ENCODE measurements around the gene NLRC3. TPM values are rescaled to one million over a fixed set of nuclear protein-coding genes. Genes with fewer than 3 reads are reported as not detected.

Gene NLRC3
- total and polyA plus RNA-seq, 7 experiments from 2014 or later = 22.2 to 91.3 (median 70.0) TPM

DNA sequence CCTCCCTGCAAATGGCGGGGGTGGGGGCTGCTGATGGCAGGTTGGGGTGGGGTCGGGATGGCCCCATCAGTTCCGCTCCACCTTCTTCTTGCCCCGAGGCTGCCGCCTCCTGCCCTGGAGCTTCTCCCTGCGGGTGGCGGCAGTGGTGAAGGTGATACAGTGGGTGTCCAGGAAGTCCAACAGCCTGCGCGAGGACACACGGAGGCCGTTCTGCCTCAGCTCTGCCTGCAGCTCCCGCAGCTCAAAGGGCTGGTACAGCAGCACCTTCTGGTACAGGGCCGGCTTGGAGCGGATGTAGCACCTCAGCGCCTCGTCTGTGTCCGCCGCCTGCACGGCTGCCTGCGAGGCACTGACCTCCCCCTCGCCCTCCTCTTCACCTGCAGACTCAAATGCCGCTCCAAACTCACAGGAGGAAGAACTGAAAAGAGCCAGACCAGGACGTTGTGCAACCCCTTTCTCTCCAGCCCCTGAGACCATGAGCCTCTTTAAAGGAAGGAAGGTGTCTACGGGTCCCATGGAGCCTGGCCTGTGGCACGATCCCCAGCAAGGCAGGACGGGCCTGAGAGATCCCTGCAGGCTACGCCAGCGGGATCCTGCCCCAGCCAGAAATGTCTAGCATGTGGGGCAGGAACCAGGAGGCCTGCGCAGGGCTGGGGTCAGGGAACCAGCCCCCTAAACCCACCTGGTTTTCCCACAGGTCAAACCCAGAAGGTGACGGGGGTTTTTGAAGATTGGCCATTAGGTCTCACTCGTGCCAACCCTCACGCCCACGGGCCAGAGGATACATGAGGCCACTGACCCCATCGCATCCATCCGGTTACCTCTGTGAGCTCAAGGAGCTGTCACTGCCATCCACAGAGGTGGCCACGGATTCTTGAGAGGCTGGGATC, 5.3 kb upstream of the NLRC3 start:
- no peak for ATAC-seq
- Mint-ChIP-seq H3K27ac (no peak overlapping the region), H3K4me1 (peaks cover 19 to 36% (median 30%) of the 10 kb centered on the region in 7 donors), H3K4me3 (no peak overlapping the region), H3K9me3 (no peaks in the 10 kb centered on the region), H3K36me3 (peaks cover 0 to 15% (median 0%) of the 10 kb centered on the region in 5 donors), H3K27me3 (no peaks in the 10 kb centered on the region)
- peaks cover 0 to 15% (median 0%) of the 10 kb centered on the region in 3 experiments for H3K36me3 ChIP-seq (ENCODE audit: control insufficient read depth in 2 of 3, insufficient read depth in 3 of 3, low read length in 3 of 3)
- no peak overlapping the region for H3K4me3 ChIP-seq (ENCODE audit: low read length)
- no peaks in the 10 kb centered on the region for H3K27me3 ChIP-seq (ENCODE audit: control insufficient read depth in 2 of 2, insufficient read depth in 2 of 2, low read length in 2 of 2)
- CTCF ChIA-PET = no interaction called here
- POLR2A ChIA-PET = no interaction called here
- no peak overlapping the region for H3K27ac ChIP-seq (ENCODE audit: low read depth, low read length)
- H3K9me3 ChIP-seq (ENCODE audit: control insufficient read depth in 2 of 3, low read length in 3 of 3) = no peaks in the 10 kb centered on the region
- intact Hi-C loops (cut with micrococcal nuclease) = no loop called here
- peaks cover 17 to 26% of the 10 kb centered on the region in 2 donors for H3K4me1 ChIP-seq (ENCODE audit: control insufficient read depth in 2 of 2, insufficient read depth in 2 of 2, low read length in 2 of 2)
- no peak for DNase-seq

DNA sequence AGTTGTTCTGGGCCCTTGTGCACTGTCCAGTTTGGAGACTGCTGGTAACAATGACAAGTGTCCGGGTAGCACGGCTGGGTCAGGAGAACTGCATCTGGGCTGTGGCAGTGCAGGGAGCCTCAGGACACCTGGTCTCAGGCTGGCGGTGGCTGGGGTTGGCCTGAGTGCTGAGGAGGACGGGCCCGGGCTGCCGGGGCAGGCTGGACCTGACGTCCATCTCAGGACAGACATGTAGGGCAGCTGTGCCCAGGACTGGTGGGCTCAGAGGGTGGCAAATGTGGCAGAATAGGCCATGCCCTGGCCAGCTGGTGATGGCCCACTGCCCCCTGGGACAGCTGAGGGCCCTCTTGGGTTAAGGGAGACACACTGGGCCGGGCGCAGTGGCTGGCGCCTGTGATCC, 4.2 kb upstream of the NLRC3 start:
- Mint-ChIP-seq H3K36me3 (peaks cover 0 to 20% (median 0%) of the 10 kb centered on the region in 5 donors), H3K9me3 (no peaks in the 10 kb centered on the region), H3K27ac (no peak overlapping the region), H3K4me3 (no peak overlapping the region), H3K27me3 (no peaks in the 10 kb centered on the region), H3K4me1 (peaks cover 19 to 42% (median 34%) of the 10 kb centered on the region in 7 donors)
- intact Hi-C loops (cut with micrococcal nuclease) = no loop called here
- ChIA-PET POLR2A (no interaction called here), CTCF (no interaction called here)
- Histone ChIP-seq H3K27ac (ENCODE audit: low read depth, low read length) (no peak overlapping the region), H3K36me3 (ENCODE audit: control insufficient read depth in 2 of 3, insufficient read depth in 3 of 3, low read length in 3 of 3) (peaks cover 0 to 21% (median 0%) of the 10 kb centered on the region in 3 experiments), H3K4me1 (ENCODE audit: control insufficient read depth in 2 of 2, insufficient read depth in 2 of 2, low read length in 2 of 2) (peaks cover 17 to 26% of the 10 kb centered on the region in 2 donors), H3K27me3 (ENCODE audit: control insufficient read depth in 2 of 2, insufficient read depth in 2 of 2, low read length in 2 of 2) (no peaks in the 10 kb centered on the region), H3K9me3 (ENCODE audit: control insufficient read depth in 2 of 3, low read length in 3 of 3) (no peaks in the 10 kb centered on the region), H3K4me3 (ENCODE audit: low read length) (no peak overlapping the region)
- ATAC-seq (no peak), DNase-seq (no peak)

DNA sequence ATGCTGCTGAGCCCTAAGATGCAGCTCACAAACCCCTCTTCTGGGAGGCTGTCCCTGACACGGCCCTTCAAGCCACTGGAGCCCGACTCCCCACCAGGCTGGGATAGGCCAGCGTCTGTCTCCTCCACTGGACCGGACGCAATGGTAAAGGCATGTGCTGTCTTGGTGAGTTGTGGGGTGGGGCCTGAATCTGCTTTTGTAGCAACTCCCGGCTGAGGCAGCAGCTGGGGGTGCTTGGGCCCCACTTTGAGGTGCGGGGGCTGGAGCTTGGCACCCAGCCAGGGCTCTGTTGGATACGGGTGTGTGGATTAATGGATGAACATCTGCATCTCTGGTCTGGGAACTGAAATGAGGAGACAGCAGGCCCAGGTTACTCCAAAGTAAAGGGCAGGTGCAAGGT, 3.5 kb upstream of the NLRC3 start:
- Histone ChIP-seq H3K36me3 (ENCODE audit: control insufficient read depth in 2 of 3, insufficient read depth in 3 of 3, low read length in 3 of 3) (peaks cover 0 to 21% (median 0%) of the 10 kb centered on the region in 3 experiments), H3K27me3 (ENCODE audit: control insufficient read depth in 2 of 2, insufficient read depth in 2 of 2, low read length in 2 of 2) (no peaks in the 10 kb centered on the region), H3K4me3 (ENCODE audit: low read length) (no peak overlapping the region), H3K27ac (ENCODE audit: low read depth, low read length) (no peak overlapping the region), H3K4me1 (ENCODE audit: control insufficient read depth in 2 of 2, insufficient read depth in 2 of 2, low read length in 2 of 2) (peaks cover 18 to 28% of the 10 kb centered on the region in 2 donors), H3K9me3 (ENCODE audit: control insufficient read depth in 2 of 3, low read length in 3 of 3) (no peaks in the 10 kb centered on the region)
- ChIA-PET POLR2A (interaction anchor here (0.6 kb wide), 1 partner anchor 227 kb away, joined by 3 read pairs; no protein-coding TSS in a partner anchor), CTCF (no interaction called here)
- ATAC-seq (no peak), DNase-seq (no peak)
- H3K9me3 Mint-ChIP-seq = no peaks in the 10 kb centered on the region
- H3K27ac Mint-ChIP-seq = peak overlapping the region in 8 of 9 donors; percentile 28 to 97 (median 79)
- H3K4me3 Mint-ChIP-seq = peak overlapping the region in 4 of 10 donors; percentile 12 to 97 (median 52)
- H3K27me3 Mint-ChIP-seq = no peaks in the 10 kb centered on the region
- H3K4me1 Mint-ChIP-seq = peaks cover 19 to 42% (median 37%) of the 10 kb centered on the region in 7 donors
- peaks cover 0 to 19% (median 0%) of the 10 kb centered on the region in 5 donors for H3K36me3 Mint-ChIP-seq
- intact Hi-C loops (cut with micrococcal nuclease) = no loop called here

DNA sequence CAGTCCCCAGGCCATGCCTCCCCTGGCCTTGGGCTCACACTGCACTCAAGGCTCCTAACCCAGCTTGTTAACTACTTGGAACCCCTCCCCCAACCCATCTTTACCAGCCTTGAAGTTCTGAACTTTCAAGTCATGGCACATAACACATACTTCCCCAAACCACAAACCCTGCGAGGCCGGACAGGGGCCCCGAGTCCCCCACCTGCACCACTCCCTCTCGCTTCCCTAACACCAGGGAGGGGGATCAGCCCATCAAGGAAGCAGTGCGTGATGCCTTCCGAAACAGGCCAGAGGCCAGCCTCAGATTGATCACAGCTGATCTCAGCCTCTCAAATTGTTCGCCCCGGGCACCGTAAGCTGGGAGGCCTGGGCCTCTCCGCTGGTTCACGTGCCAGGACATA, 3.0 kb upstream of the NLRC3 start:
- H3K4me3 Mint-ChIP-seq = peak overlapping the region in 6 of 10 donors; percentile 21 to 97 (median 42)
- ChIA-PET POLR2A (interaction anchor here (0.6 kb wide), 2 partner anchors 57 to 227 kb away, joined by 3 to 7 read pairs; no protein-coding TSS in a partner anchor), CTCF (no interaction called here)
- Histone ChIP-seq H3K36me3 (ENCODE audit: control insufficient read depth in 2 of 3, insufficient read depth in 3 of 3, low read length in 3 of 3) (peaks cover 0 to 21% (median 0%) of the 10 kb centered on the region in 3 experiments), H3K27ac (ENCODE audit: low read depth, low read length) (peak overlapping the region; percentile 16), H3K4me3 (ENCODE audit: low read length) (no peak overlapping the region), H3K9me3 (ENCODE audit: control insufficient read depth in 2 of 3, low read length in 3 of 3) (no peaks in the 10 kb centered on the region), H3K27me3 (ENCODE audit: control insufficient read depth in 2 of 2, insufficient read depth in 2 of 2, low read length in 2 of 2) (no peaks in the 10 kb centered on the region), H3K4me1 (ENCODE audit: control insufficient read depth in 2 of 2, insufficient read depth in 2 of 2, low read length in 2 of 2) (peaks cover 23 to 32% of the 10 kb centered on the region in 2 donors)
- H3K27ac Mint-ChIP-seq = peak overlapping the region in 8 of 9 donors; percentile 28 to 97 (median 79)
- H3K9me3 Mint-ChIP-seq = no peaks in the 10 kb centered on the region
- ATAC-seq = no peak
- no peak for DNase-seq
- peaks cover 19 to 47% (median 38%) of the 10 kb centered on the region in 7 donors for H3K4me1 Mint-ChIP-seq
- no peaks in the 10 kb centered on the region for H3K27me3 Mint-ChIP-seq
- intact Hi-C loops (cut with micrococcal nuclease) = no loop called here
- H3K36me3 Mint-ChIP-seq = peaks cover 0 to 21% (median 0%) of the 10 kb centered on the region in 5 donors

DNA sequence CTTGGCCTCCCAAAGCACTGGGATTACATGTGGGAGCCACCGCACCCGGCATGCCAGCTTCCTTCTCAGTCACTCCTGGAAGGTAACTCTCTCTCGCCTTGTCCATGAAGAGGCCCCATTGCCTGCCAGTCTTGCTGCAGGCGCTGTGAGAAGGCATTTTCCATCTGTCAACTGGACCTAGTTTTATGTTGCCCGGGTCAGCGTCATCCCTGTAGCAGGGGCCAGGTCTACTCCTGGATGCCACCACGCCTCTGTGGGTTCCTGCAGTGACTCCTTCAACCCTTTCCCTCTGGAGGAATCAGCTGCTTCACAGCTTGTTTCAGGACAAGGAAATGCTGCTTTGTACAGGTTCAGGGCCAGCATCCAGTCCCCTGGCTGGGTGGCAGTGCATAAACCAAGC, 2.6 kb upstream of the NLRC3 start:
- no peaks in the 10 kb centered on the region for H3K9me3 ChIP-seq (ENCODE audit: control insufficient read depth in 2 of 3, low read length in 3 of 3)
- no peak for DNase-seq
- ChIA-PET POLR2A (interaction anchor here (0.6 kb wide), 1 partner anchor 57 kb away, joined by 7 read pairs; no protein-coding TSS in a partner anchor), CTCF (no interaction called here)
- H3K27ac ChIP-seq (ENCODE audit: low read depth, low read length) = peak overlapping the region; percentile 16
- H3K36me3 ChIP-seq (ENCODE audit: control insufficient read depth in 2 of 3, insufficient read depth in 3 of 3, low read length in 3 of 3) = peaks cover 0 to 21% (median 3%) of the 10 kb centered on the region in 3 experiments
- intact Hi-C loops (cut with micrococcal nuclease) = loop anchor here (5.0 to 10.0 kb wide), 2 partner anchors 42 to 425 kb away; no protein-coding TSS in a partner anchor
- no peaks in the 10 kb centered on the region for H3K27me3 ChIP-seq (ENCODE audit: control insufficient read depth in 2 of 2, insufficient read depth in 2 of 2, low read length in 2 of 2)
- Mint-ChIP-seq H3K27ac (peak overlapping the region; percentile 62 to 97 (median 85)), H3K4me3 (peak overlapping the region; percentile 39 to 100 (median 70)), H3K9me3 (no peaks in the 10 kb centered on the region), H3K27me3 (no peaks in the 10 kb centered on the region), H3K4me1 (peaks cover 19 to 52% (median 43%) of the 10 kb centered on the region in 7 donors), H3K36me3 (peaks cover 0 to 21% (median 0%) of the 10 kb centered on the region in 5 donors)
- ATAC-seq = no peak
- no peak overlapping the region for H3K4me3 ChIP-seq (ENCODE audit: low read length)
- peaks cover 27 to 36% of the 10 kb centered on the region in 2 donors for H3K4me1 ChIP-seq (ENCODE audit: control insufficient read depth in 2 of 2, insufficient read depth in 2 of 2, low read length in 2 of 2)

DNA sequence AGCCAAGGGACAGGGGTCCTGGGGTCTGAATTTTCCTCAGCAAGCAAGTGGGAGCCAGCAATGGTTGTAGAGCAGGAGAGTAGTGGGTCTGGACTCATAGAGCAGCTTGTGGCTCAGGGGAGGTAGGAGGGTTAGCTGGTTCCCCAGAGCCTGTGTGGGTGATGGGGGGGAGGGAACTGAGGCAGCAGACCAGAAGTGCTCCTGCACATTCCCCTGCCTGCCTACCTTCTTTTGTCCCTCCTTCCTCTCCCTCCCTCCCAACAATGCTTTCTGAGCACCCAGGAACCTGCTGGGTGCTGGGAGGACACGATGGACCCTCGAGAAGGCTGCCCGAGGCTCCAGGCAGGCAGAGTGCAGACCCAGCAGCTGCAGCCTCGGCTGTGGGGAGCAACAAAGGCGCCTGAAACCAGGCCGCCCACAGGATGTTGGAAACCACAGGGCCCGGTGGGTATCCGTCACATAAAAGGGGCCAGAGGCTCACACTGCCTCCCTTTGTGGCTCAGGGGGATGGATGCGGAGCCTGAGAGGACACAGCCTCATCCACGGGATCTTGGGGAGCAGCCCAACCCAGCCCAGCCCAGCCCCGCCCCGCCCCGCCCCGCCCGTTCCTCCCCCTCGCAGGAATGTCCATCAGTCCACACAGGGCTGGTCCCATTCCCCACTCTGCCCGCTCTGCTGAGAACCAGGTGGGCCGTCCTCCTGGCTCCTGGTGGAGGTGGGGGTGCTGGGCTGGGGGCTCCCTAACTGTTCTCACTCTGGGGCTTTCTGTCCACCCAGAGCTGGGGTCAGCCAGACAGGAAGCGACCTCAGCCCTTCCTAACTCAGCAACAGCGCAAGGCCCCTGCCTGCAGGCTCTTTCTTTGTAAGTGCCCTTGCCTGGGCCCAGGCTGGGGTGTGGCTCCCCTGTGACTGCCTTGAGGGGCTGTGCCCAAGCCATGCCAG, 1.7 kb upstream of the NLRC3 start:
- Histone ChIP-seq H3K27me3 (ENCODE audit: control insufficient read depth in 2 of 2, insufficient read depth in 2 of 2, low read length in 2 of 2) (no peaks in the 10 kb centered on the region), H3K36me3 (ENCODE audit: control insufficient read depth in 2 of 3, insufficient read depth in 3 of 3, low read length in 3 of 3) (peaks cover 0 to 24% (median 3%) of the 10 kb centered on the region in 3 experiments), H3K27ac (ENCODE audit: low read depth, low read length) (peak overlapping the region; percentile 90), H3K9me3 (ENCODE audit: control insufficient read depth in 2 of 3, low read length in 3 of 3) (no peaks in the 10 kb centered on the region), H3K4me3 (ENCODE audit: low read length) (peak overlapping the region; percentile 39), H3K4me1 (ENCODE audit: control insufficient read depth in 2 of 2, insufficient read depth in 2 of 2, low read length in 2 of 2) (peaks cover 27 to 36% of the 10 kb centered on the region in 2 donors)
- ChIA-PET POLR2A (interaction anchor here (0.7 to 1.2 kb wide), 3 partner anchors 38 to 490 kb away, joined by 3 read pairs; no protein-coding TSS in a partner anchor), CTCF (no interaction called here)
- Mint-ChIP-seq H3K4me1 (peaks cover 19 to 59% (median 47%) of the 10 kb centered on the region in 7 donors), H3K36me3 (peaks cover 0 to 24% (median 0%) of the 10 kb centered on the region in 5 donors), H3K27me3 (no peaks in the 10 kb centered on the region), H3K4me3 (peak overlapping the region; percentile 82 to 100 (median 98)), H3K9me3 (no peaks in the 10 kb centered on the region), H3K27ac (peak overlapping the region; percentile 83 to 97 (median 95))
- DNase-seq (peak in 5 of 9 donors; percentile 15 to 70 (median 29)), ATAC-seq (peak; percentile 64)
- intact Hi-C loops (cut with micrococcal nuclease) = loop anchor here (1.0 to 10.0 kb wide), 3 partner anchors 32 to 424 kb away; partner anchors contain the start of gene SLX4 (in 1 of the 2)

Data from naive thymus-derived CD4-positive, alpha-beta T cell (primary cell).